Measurements from ENCODE around the gene ATP6V1G2.
"Not testable (repeated sequence)": the region's sequence is repeated elsewhere in the genome, so short reads cannot be mapped to it uniquely, and the experiment has no call there.

Gene ATP6V1G2

DNA sequence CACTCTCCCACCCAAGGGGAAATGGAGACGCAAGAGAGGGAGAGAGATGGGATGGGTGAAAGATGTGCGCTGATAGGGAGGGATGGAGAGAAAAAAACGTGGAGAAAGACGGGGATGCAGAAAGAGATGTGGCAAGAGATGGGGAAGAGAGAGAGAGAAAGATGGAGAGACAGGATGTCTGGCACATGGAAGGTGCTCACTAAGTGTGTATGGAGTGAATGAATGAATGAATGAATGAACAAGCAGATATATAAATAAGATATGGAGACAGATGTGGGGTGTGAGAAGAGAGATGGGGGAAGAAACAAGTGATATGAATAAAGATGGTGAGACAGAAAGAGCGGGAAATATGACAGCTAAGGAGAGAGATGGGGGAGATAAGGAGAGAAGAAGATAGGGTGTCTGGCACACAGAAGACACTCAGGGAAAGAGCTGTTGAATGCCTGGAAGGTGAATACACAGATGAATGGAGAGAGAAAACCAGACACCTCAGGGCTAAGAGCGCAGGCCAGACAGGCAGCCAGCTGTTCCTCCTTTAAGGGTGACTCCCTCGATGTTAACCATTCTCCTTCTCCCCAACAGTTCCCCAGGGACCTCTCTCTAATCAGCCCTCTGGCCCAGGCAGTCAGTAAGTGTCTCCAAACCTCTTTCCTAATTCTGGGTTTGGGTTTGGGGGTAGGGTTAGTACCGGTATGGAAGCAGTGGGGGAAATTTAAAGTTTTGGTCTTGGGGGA lies 29.7 kb upstream of the ATP6V1G2 start:
- no peak for DNase-seq (ENCODE audit: low spot score)

DNA sequence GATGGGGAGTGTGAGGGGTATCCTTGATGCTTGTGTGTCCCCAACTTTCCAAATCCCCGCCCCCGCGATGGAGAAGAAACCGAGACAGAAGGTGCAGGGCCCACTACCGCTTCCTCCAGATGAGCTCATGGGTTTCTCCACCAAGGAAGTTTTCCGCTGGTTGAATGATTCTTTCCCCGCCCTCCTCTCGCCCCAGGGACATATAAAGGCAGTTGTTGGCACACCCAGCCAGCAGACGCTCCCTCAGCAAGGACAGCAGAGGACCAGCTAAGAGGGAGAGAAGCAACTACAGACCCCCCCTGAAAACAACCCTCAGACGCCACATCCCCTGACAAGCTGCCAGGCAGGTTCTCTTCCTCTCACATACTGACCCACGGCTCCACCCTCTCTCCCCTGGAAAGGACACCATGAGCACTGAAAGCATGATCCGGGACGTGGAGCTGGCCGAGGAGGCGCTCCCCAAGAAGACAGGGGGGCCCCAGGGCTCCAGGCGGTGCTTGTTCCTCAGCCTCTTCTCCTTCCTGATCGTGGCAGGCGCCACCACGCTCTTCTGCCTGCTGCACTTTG lies 29.0 kb upstream of the ATP6V1G2 start, which contains the start of gene TNF:
TNF (plus strand) TSS at position 231 of the 567 bp plus-strand sequence; CDS start at position 408, 177 bp downstream.
- no peak for DNase-seq (ENCODE audit: low spot score)

DNA sequence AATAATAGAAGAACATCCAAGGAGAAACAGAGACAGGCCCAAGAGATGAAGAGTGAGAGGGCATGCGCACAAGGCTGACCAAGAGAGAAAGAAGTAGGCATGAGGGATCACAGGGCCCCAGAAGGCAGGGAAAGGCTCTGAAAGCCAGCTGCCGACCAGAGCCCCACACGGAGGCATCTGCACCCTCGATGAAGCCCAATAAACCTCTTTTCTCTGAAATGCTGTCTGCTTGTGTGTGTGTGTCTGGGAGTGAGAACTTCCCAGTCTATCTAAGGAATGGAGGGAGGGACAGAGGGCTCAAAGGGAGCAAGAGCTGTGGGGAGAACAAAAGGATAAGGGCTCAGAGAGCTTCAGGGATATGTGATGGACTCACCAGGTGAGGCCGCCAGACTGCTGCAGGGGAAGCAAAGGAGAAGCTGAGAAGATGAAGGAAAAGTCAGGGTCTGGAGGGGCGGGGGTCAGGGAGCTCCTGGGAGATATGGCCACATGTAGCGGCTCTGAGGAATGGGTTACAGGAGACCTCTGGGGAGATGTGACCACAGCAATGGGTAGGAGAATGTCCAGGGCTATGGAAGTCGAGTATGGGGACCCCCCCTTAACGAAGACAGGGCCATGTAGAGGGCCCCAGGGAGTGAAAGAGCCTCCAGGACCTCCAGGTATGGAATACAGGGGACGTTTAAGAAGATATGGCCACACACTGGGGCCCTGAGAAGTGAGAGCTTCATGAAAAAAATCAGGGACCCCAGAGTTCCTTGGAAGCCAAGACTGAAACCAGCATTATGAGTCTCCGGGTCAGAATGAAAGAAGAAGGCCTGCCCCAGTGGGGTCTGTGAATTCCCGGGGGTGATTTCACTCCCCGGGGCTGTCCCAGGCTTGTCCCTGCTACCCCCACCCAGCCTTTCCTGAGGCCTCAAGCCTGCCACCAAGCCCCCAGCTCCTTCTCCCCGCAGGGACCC lies 28.0 kb upstream of the ATP6V1G2 start:
- no peak for DNase-seq (ENCODE audit: low spot score)

DNA sequence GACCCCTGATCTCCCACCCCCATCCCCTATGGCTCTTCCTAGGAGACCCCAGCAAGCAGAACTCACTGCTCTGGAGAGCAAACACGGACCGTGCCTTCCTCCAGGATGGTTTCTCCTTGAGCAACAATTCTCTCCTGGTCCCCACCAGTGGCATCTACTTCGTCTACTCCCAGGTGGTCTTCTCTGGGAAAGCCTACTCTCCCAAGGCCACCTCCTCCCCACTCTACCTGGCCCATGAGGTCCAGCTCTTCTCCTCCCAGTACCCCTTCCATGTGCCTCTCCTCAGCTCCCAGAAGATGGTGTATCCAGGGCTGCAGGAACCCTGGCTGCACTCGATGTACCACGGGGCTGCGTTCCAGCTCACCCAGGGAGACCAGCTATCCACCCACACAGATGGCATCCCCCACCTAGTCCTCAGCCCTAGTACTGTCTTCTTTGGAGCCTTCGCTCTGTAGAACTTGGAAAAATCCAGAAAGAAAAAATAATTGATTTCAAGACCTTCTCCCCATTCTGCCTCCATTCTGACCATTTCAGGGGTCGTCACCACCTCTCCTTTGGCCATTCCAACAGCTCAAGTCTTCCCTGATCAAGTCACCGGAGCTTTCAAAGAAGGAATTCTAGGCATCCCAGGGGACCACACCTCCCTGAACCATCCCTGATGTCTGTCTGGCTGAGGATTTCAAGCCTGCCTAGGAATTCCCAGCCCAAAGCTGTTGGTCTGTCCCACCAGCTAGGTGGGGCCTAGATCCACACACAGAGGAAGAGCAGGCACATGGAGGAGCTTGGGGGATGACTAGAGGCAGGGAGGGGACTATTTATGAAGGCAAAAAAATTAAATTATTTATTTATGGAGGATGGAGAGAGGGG lies 27.1 kb upstream of the ATP6V1G2 start:
- DNase-seq (ENCODE audit: low spot score): no peak

DNA sequence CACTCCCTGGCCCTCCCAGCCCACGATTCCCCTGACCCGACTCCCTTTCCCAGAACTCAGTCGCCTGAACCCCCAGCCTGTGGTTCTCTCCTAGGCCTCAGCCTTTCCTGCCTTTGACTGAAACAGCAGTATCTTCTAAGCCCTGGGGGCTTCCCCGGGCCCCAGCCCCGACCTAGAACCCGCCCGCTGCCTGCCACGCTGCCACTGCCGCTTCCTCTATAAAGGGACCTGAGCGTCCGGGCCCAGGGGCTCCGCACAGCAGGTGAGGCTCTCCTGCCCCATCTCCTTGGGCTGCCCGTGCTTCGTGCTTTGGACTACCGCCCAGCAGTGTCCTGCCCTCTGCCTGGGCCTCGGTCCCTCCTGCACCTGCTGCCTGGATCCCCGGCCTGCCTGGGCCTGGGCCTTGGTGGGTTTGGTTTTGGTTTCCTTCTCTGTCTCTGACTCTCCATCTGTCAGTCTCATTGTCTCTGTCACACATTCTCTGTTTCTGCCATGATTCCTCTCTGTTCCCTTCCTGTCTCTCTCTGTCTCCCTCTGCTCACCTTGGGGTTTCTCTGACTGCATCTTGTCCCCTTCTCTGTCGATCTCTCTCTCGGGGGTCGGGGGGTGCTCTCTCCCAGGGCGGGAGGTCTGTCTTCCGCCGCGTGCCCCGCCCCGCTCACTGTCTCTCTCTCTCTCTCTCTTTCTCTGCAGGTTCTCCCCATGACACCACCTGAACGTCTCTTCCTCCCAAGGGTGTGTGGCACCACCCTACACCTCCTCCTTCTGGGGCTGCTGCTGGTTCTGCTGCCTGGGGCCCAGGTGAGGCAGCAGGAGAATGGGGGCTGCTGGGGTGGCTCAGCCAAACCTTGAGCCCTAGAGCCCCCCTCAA lies 25.9 kb upstream of the ATP6V1G2 start, which contains the start of gene LTA:
LTA (plus strand) TSS at position 249 of the 871 bp plus-strand sequence; CDS start at position 703, 454 bp downstream.
- DNase-seq (ENCODE audit: low spot score): no peak

DNA sequence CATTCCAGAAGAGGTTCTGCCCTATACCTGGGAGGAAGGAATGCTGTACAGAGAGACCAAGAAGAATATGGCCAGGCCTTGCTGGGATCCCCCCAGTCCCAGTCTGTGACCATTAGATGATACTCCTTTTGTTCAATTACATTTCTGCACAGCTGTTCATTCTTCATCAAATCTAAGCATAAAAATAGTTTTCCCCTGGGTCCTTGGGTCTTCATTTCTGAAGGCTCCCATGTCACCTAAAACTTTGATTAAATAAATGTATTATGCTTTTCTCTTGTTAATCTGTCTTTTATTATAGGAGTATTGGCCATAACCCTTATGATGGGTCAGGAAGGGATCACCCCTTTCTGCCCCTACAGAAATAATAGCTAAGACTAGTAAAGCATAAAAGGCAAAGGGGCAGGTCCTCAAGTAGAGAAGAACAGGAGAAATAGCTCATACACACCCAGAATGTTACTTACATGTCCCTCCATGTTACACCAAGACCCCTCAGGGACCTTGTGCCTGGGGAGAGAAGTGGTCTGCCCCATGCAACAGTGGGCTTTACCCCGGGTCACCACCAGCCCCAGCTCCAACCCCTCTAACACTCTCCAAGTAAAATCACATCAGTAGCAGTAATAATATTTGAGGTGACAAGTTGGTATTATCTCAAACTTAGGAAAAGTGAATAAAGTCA lies 23.6 kb upstream of the ATP6V1G2 start:
- DNase-seq (ENCODE audit: low spot score): no peak

DNA sequence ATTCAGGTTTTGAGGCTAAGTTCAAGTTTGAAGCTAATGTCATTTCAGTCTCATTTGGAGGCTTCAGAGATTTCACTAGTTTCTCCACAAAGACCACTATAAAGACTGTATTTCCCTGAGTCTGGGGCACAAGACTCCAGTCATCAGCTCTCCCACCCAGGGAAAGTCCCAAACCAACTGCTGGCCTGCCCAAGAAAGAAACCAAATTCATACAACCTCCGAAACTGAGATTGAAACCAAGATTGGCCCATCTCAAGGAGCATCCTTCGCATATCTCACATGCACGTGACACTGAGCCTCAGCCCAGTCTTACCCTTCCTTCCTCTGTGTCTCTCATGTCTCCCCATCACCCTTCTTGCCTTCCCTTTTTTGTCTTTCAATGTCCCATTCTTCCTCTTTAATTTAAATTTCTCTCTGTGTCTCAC lies 22.1 kb upstream of the ATP6V1G2 start:
- no peak for DNase-seq (ENCODE audit: low spot score)

DNA sequence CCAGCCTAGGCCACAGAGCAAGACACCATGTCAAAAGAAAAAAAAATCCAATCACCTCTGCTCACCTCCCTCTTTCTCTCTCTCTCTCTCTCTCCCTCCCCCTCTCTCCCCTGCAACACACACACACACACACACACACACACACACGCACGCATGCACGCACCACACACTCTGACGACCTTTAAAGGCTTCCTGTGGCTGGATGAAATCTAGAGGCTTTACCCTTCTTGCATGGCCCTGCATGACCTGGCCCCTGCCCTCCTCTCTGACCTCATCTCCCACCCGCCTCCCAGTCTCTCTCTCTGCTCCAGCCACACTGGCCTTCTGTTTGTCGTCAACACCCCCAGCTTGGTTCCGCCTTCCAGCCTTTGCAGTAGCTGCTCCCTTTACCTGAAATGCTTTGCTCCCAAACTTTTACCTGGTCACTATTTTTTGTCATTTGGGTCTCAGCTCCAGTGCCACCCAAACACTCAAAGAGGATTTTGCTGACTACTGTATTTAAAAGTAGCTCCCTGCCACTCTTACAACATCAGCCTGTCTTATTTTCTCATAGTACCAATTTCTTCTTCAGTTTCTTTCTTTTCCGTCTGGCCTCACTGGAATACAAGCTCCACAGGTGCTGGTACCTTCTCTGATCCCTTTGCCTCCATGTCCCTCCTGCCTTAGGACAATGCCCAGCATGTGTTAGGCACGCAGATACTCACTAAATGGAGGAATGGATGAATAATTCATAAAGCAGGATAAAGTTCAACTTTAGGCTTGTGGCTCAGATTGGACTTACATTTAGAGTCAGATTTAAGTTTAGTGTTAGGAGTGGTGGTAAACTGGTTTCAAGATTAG lies 21.3 kb upstream of the ATP6V1G2 start:
- no peak for DNase-seq (ENCODE audit: low spot score)

DNA sequence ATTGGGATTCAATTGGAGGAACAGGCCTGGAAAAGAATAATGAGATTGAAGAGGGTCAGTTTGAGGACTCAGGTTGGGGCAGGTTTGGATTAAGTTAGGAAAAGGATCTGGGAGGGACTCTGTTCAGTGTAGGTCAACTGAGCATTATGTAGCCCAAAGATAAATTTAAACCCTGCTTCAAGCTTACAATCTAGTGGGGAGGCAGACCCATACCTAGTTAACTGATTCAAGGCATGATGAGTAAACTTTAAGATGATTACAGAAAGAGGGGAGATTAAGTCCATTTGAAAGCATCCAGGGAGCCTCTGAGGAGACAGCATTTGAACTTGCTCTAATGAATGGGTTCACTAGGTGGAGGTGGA lies 14.3 kb upstream of the ATP6V1G2 start:
- no peak for DNase-seq (ENCODE audit: low spot score)

DNA sequence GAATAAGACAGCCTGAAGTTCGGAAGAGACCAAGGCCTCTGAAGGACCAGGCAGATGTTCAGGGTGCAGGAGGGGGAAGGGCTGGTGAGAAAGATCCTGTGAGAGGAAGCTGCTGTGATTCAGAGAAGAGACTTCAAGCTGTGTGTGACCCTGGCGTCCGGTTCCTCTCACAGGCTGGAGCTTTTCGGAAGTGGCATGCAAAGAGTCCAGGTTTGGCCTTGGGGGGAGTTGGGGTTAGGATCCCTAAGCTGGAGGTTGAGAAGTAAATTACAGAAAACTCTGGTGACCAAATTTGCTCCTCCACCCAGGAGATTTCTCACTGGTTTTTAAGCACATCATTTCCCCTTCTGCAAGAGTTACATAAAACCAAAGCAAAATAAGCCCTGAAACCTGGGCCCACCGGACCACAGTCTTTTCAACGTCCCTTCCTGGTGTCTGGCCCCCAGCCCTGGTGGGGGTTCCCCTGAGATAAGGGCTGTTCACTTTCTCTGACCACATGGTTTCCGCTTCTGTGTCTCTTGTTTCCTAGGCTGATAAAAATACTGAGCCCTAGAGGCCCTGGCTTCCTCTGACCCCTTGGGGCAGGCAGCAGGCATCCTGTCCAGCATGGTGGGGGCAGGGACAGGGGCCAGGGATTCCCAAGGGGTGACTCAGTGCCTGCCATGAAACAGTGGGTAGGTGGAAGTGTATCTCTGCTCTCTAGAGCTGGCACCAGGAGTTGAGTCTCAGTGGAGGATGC lies 13.7 kb upstream of the ATP6V1G2 start:
- peak; percentile 72 for DNase-seq (ENCODE audit: low spot score)

DNA sequence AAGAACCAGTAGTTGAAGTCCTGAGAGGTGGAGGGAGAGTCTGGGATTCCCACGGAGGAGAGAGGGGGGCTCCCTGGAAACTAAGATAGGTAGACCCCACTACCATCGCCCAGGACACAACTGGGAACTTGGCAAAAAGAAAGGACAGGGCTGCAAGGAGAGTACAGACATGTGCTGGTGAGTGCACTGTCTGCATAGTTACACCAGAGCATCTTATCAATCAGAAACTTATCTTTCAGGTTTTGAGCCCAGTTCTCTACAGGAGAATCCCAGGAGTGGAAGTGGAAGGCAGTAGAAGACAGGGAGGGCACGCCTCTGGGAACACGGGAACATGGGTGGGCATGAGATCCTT lies 13.2 kb upstream of the ATP6V1G2 start:
- no peak for DNase-seq (ENCODE audit: low spot score)

DNA sequence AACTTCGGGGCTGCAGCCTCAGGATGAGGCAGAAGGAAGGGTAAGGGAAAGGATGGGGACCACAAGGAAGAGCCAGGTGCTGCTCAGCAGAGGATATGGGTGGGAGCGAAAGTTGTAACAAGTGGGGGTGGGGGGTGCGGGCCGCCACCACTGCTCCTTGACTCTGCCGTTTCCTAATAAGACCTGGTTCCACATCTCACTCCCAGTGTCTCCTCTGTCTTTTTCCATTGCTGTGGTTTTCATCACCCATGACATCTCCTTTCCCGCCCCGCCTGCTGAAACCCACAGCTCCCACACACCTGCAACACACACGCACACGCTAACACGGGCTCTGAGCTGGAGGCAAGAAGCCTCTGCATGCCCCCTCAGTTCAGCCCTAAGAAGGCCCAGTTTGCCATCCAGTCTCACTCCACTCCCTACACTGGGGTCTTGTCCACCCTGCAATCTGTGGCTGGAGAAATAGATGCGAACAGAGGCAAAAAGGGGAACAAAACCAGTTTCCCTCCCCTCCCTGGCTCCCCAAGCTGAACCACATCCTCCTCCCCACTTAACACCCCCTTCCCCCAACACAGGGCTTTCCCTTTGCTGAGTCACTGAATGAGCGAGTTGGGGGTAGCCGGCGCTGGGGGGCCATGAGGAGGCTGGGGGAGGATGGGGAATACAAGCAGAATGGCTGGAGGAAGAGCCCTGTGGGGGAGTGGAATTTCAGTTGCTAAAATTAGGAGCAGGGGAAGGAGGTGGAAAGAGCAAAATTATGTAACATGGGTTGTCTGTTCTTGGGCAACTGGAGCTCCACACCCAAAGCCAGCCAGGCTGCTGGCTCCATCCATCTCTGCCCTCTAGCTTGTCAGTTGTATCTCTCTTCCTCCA lies 12.5 kb upstream of the ATP6V1G2 start:
- peak; percentile 39 for DNase-seq (ENCODE audit: low spot score)

DNA sequence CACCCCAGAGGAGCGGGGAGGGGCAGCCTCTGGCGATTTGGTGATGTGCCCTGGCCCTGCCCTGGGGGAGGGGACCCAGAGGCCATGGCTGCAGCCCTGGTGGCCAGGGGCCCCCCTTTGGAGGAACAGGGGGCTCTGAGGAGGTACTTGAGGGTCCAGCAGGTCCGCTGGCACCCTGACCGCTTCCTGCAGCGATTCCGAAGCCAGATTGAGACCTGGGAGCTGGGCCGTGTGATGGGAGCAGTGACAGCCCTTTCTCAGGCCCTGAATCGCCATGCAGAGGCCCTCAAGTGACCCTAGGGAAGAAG lies 11.9 kb upstream of the ATP6V1G2 start:
- no peak for DNase-seq (ENCODE audit: low spot score)

DNA sequence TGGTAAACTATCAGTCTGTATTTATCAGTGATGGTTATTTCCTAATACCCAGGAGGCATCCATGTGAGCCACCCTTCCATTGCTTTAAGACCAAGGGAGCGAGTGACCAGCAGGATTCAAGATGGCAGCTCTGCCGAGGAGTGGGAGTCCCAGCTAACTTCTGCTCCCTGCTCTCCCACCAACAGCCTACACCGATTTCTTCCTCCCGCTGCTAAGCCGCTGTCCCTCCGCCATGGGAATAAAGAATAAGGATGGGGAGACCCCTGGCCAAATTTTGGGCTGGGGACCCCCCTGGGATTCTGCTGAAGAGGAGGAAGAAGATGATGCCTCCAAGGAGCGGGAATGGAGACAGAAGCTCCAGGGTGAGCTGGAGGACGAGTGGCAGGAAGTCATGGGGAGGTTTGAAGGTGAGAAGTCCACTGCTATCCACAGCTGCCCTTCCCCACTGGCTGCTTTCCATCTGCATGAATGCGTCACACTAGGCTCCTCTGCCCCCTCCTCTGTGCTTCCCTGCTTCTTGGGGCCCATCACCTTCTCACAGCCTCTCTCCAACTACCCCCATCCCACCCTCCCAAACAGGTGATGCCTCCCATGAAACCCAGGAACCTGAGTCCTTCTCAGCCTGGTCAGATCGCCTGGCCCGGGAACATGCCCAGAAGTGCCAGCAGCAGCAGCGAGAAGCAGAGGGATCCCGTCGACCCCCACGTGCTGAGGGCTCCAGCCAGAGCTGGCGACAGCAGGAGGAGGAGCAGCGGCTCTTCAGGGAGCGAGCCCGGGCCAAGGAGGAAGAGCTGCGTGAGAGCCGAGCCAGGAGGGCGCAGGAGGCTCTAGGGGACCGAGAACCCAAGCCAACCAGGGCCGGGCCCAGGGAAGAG lies 11.3 kb upstream of the ATP6V1G2 start:
- DNase-seq (ENCODE audit: low spot score): no peak

DNA sequence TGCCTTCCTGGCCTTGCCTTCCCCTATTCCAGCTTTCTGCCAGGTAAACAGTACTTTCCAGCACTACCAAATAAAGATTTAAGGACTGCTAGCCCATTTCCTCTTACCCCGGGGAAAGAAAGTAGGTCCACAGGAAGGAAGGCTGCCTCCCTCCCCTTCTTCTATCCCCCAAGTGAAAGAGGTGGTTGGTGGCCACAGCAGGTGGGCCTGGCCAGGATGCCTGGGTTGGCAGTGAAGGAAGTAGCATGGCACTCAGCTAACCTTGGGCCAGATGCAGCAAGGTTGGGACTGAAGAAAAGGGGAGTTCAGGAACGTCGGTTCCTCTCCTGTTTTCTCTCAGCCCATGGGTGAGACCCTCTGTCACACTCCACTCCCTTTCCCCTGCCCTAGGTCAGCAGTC lies 9.9 kb upstream of the ATP6V1G2 start:
- DNase-seq (ENCODE audit: low spot score): no peak

DNA sequence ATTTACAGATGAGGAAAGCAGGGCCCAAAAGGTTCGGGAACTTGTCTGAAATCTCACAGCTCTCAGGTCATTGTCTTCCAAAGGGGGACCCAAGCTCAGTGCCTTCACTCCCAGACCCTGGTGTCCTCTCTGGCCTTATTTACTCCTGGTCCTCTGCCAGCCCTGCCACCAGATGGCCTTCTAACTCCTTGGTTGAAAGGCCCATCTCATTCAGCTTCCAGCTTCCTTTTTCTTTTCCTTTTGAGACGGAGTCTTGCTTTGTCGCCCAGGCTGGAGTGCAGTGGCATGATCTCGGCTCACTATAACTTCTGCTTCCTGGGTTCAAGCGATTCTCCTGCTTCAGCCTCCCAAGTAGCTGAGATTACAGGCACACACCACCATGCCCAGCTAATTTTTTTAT lies 5.0 kb upstream of the ATP6V1G2 start:
- DNase-seq (ENCODE audit: low spot score): not testable (repeated sequence)

DNA sequence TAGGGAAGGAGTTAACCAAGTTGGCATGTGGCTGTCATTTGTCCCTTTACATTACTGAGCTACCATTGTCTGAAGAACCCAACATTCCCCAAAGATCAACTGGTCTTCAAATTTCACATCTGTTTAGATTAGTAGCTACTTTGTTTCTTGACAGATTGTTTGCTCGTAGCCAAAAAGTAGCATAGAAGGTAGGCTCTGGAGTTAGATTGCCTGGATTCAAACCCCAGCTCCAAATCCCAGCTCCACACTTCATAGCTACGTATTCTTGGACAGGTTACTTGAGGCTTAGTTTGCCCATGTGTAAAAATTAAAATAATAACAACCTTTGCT lies 2.1 kb upstream of the ATP6V1G2 start:
- DNase-seq (ENCODE audit: low spot score): no peak

Measured in hepatic stellate cell (primary cell).